NK-92 (cell line): ENCODE data around the gene RASAL2.
"Not testable (repeated sequence)": the region's sequence is repeated elsewhere in the genome, so short reads cannot be mapped to it uniquely, and the experiment has no call there.

Source experiments
- DNase-seq: peaks from one replicate; lab custom pipeline; 2025; ENCODE audit not compliant: unreplicated experiment; lab: John Stamatoyannopoulos, UW

The RASAL2 gene

GRCh38 chr1:178335426-178335825, 241.5 kb downstream of the RASAL2 start:
- DNase-seq, result no peak

GRCh38 chr1:178337091-178337706, 243.3 kb downstream of the RASAL2 start:
- DNase-seq, result no peak

- DNase-seq, result no peak
Observed at GRCh38 chr1:178339834-178340233, 245.9 kb downstream of the RASAL2 start.

- no peak for DNase-seq
Observed at GRCh38 chr1:178341261-178341956, 247.5 kb downstream of the RASAL2 start.

- DNase-seq, result no peak
Observed at GRCh38 chr1:178342745-178343144, 248.8 kb downstream of the RASAL2 start.

GRCh38 chr1:178344513-178345091, 250.7 kb downstream of the RASAL2 start:
- DNase-seq, result no peak

GRCh38 chr1:178345238-178345637, 251.3 kb downstream of the RASAL2 start:
- no peak for DNase-seq

- DNase-seq, result no peak
Observed at GRCh38 chr1:178345807-178346206, 251.9 kb downstream of the RASAL2 start.

- DNase-seq, result no peak
Observed at GRCh38 chr1:178349801-178350200, 255.9 kb downstream of the RASAL2 start.

- not testable (repeated sequence) for DNase-seq
Observed at GRCh38 chr1:178351911-178352310, 258.0 kb downstream of the RASAL2 start.

- DNase-seq, result no peak
Observed at GRCh38 chr1:178352790-178353416, 259.0 kb downstream of the RASAL2 start.

- DNase-seq, result no peak
Observed at GRCh38 chr1:178353524-178353923, 259.6 kb downstream of the RASAL2 start.

GRCh38 chr1:178354816-178355215, 260.9 kb downstream of the RASAL2 start:
- no peak for DNase-seq

- DNase-seq, result no peak
Observed at GRCh38 chr1:178356299-178356698, 262.4 kb downstream of the RASAL2 start.

GRCh38 chr1:178358456-178358855, 264.6 kb downstream of the RASAL2 start:
- no peak for DNase-seq

GRCh38 chr1:178360421-178360820, 266.5 kb downstream of the RASAL2 start:
- no peak for DNase-seq

GRCh38 chr1:178361847-178362246, 267.9 kb downstream of the RASAL2 start:
- no peak for DNase-seq

GRCh38 chr1:178362747-178363146, 268.8 kb downstream of the RASAL2 start:
- DNase-seq, result no peak

GRCh38 chr1:178364782-178365181, 270.9 kb downstream of the RASAL2 start:
- no peak for DNase-seq

GRCh38 chr1:178367151-178367550, 273.2 kb downstream of the RASAL2 start:
- DNase-seq, result no peak

- no peak for DNase-seq
Observed at GRCh38 chr1:178368208-178368607, 274.3 kb downstream of the RASAL2 start.

- DNase-seq, result no peak
Observed at GRCh38 chr1:178371235-178371634, 277.3 kb downstream of the RASAL2 start.
